GM12873 (cell line): ENCODE data around the gene TMTC1.

ENCODE experiments used
- TF ChIP-seq, protein P1 (sequence below): IDR thresholded peaks from 2 replicates; pipeline ENCODE4 v1.5.1; 2012; ENCODE audit warnings: low read depth, mild to moderate bottlenecking, moderate library complexity, low read length, control low read depth; ENCODE audit not compliant: insufficient read depth; ENCODE audit errors: missing control alignments

The TMTC1 gene

DNA sequence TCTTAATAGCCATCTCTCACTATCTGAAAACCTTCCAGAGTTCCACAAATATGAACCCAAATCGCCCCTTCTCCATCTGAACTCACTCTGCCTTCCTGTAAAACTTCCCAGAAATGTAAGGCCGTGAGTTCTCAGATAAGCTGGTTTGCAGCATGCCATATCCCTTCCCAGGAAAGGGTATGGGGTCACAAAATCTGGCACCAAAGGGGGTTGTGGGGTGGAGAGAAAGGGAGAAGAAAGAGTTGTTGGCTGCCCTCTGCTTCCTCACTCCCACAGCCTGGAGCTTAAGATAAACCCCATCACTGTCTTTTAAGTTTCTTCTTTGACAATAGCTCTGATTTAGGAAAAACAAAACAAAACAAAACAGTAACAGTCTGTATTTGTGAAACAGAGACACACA, 10.7 kb downstream of the TMTC1 start:
- TF ChIP-seq, protein P1, sequence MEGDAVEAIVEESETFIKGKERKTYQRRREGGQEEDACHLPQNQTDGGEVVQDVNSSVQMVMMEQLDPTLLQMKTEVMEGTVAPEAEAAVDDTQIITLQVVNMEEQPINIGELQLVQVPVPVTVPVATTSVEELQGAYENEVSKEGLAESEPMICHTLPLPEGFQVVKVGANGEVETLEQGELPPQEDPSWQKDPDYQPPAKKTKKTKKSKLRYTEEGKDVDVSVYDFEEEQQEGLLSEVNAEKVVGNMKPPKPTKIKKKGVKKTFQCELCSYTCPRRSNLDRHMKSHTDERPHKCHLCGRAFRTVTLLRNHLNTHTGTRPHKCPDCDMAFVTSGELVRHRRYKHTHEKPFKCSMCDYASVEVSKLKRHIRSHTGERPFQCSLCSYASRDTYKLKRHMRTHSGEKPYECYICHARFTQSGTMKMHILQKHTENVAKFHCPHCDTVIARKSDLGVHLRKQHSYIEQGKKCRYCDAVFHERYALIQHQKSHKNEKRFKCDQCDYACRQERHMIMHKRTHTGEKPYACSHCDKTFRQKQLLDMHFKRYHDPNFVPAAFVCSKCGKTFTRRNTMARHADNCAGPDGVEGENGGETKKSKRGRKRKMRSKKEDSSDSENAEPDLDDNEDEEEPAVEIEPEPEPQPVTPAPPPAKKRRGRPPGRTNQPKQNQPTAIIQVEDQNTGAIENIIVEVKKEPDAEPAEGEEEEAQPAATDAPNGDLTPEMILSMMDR: no peak

DNA sequence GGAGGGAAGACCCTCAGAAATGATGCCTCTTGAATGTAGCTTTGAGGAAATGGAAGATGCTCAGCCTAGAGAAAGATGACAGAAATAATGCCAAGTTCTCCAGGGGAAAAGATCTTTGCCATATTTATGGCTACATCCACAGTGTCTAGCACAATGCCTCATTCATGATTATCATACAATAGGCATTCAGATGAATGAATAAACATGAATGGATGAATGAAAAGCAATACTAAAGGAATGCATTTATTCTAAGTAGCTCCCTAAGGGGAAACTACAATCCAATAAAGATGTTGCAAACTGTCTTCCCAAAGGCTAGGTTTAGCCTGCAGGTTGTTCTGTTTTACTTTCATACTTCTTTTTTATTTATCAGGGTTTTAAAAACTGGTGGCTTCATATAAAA, 12.0 kb downstream of the TMTC1 start:
- TF ChIP-seq, protein P1: no peak

DNA sequence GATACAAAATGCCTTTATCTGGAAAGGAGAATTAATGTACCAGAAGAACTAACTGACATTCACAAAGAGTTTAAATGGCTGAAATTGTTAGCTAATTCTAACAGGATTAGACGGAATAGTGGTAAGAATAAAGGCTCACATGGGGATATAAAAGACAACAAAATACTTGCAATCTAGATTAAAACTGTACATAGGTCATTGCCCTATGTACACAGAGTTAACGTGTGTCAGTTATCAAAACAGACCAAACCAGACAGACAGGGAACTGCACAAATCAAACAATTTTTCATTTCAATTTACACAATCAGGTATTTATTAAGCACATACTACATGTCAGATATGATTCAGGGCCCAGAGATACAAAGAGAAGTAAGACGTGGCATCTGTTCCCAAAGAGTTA, 12.6 kb downstream of the TMTC1 start:
- TF ChIP-seq, protein P1: no peak

DNA sequence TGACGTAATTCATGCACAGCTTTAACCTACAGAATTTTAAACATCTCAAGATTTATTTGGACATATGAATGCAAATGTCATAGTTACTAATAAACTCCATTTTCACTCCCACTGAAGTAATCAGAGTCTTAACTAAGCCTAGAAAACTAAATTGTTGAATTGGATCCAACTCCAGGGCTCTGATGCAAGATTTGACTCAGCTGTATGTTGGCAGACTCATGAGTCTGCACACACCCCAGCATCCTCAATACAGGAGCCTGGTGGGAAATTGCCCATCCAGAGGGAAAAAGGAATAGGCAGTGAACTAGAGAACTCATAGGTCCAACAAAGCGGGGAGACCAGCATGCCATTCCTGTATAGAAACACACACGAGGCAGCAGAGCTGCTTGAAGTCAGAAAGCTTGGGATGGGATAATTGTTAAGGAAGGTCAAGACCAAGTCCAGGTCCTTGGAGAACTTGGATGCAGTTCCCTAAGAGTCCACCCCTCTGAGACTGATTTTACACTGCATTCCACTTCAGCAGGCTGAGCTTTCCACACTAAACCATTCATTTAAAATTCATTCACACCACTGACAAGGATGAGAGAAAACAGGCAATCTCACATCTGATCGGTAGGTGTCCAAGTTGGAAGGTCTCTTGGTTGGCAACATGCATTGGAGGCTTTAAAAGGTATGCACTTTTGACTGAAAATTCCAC, 14.4 kb downstream of the TMTC1 start:
- TF ChIP-seq, protein P1: no peak

DNA sequence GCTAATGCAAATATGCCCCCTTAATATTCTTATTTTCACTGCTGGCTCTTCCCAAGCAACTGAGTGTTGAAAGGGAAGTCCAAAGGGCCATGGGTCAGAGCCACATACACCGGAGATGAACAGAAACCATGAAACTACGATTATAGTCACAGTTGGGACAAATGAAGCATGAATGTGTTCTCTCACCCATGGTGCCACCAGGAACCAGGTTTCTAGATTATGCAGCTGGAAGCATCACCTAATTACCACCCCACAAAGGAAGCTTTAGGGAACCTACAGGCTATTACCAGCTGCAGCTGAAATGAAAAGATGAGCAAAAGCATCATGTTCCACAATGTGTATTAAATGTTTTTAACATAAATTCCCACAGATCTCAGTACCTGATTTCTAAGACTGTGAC, 15.4 kb downstream of the TMTC1 start:
- TF ChIP-seq, protein P1: no peak

DNA sequence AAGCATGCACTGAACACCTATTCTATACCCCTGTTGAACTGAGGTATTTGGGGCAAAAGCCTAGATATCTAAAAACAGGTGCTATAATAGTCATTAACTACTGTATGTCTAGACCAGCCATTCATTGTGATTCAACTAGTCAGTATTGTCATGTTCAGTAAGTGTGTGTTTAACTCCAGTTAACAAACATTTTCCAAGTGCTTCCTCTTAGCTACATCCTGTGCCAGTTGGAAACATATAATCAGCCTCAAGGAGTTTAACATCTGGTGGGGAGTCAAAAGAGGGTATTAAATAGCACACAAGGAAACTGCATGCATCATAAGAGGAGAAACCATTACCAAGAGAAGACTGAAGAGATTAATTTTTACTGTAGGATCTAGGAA, 20.4 kb downstream of the TMTC1 start:
- TF ChIP-seq, protein P1: no peak

DNA sequence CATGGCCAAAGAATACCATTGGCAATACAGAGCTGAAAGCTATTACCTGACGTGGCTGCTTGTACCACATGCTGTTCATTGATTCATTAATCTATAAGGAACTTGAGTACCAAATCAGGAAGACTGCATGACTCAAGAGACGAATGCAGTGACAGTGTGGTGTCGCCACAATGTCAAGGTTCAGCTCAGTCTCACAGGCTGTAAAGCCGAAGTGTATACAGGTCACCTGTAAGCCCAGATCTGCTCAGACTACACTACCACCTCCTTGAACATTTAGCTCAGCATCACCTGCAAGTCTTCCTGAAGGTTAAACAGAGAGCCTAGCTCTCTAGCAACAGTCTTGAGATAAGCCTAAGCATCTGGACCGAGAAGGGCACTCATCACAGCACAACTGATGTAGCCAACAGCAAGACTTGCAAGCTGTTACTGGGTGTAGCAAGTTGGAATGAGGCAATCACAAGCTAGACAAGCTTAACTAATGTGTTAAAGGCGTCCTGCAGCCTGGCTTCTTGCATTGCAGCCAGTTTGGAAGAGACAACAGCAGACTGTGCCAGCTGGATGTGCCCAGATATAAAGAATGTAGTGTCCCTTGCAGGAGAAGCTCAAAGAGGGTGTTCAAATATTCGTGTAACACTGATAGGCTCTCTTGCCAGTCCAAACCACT, 21.0 kb downstream of the TMTC1 start:
- TF ChIP-seq, protein P1: no peak
